ENCODE results near the gene RGS19. TPM values are rescaled to one million over a fixed set of nuclear protein-coding genes. Genes with fewer than 3 reads are reported as not detected.

RGS19 gene
- total RNA-seq, 4 donors from 2014 or later: 14.8 to 18.4 (median 16.2) TPM

GRCh38 chr20:64038565-64039292 is 40.6 kb downstream of the RGS19 start:
- TF ChIP-seq CTCF (IDR thresholded peaks at IDR 0.05) (peak; percentile 13 to 70), POLR2A (IDR thresholded peaks at IDR 0.05) (no peak)
- peaks cover 36% of the 10 kb centered on the region for H3K27me3 ChIP-seq
- H3K4me3 ChIP-seq: peak overlapping the region; percentile 56
- no peak overlapping the region for H3K27ac ChIP-seq
- DNase-seq (ENCODE audit: low spot score in 2 of 2): peak in 1 of 2 donors; percentile 88
- WGBS: 2% methylated on average over 19 of the region's 91 CpGs
- peaks cover 11% of the 10 kb centered on the region for H3K36me3 ChIP-seq
- no peaks in the 10 kb centered on the region for H3K9me3 ChIP-seq
- peaks cover 47% of the 10 kb centered on the region for H3K4me1 ChIP-seq

GRCh38 chr20:64038224-64038564 is 41.1 kb downstream of the RGS19 start:
- Histone ChIP-seq H3K36me3 (peaks cover 14% of the 10 kb centered on the region), H3K4me1 (peaks cover 47% of the 10 kb centered on the region), H3K27ac (no peak overlapping the region), H3K27me3 (peaks cover 36% of the 10 kb centered on the region), H3K9me3 (no peaks in the 10 kb centered on the region), H3K4me3 (peak overlapping the region; percentile 56)
- DNase-seq (ENCODE audit: low spot score in 2 of 2): no peak
- no peak for TF ChIP-seq POLR2A (IDR thresholded peaks at IDR 0.05)
- TF ChIP-seq POLR2AphosphoS5 (IDR thresholded peaks at IDR 0.05): no peak
- no peak for TF ChIP-seq EP300 (IDR thresholded peaks at IDR 0.05)
- no peak for TF ChIP-seq CTCF (IDR thresholded peaks at IDR 0.05)
- 0% methylated on average over 1 of the region's 30 CpGs for WGBS

- 29% methylated on average over 8 of the region's 36 CpGs for WGBS
- Histone ChIP-seq H3K4me1 (peaks cover 47% of the 10 kb centered on the region), H3K9me3 (no peaks in the 10 kb centered on the region), H3K27ac (no peak overlapping the region), H3K4me3 (peak overlapping the region; percentile 56), H3K36me3 (peaks cover 20% of the 10 kb centered on the region), H3K27me3 (peaks cover 36% of the 10 kb centered on the region)
- DNase-seq (ENCODE audit: low spot score in 2 of 2): no peak
- TF ChIP-seq CTCF (IDR thresholded peaks at IDR 0.05) (no peak), EP300 (IDR thresholded peaks at IDR 0.05) (no peak), POLR2AphosphoS5 (IDR thresholded peaks at IDR 0.05) (no peak), POLR2A (IDR thresholded peaks at IDR 0.05) (no peak)
These were observed 41.7 kb downstream of the RGS19 start for GRCh38 chr20:64037498-64038213.

- Histone ChIP-seq H3K9me3 (no peaks in the 10 kb centered on the region), H3K4me1 (peaks cover 43% of the 10 kb centered on the region), H3K27me3 (peaks cover 33% of the 10 kb centered on the region), H3K4me3 (no peak overlapping the region), H3K36me3 (peaks cover 25% of the 10 kb centered on the region), H3K27ac (no peak overlapping the region)
- WGBS: 90% methylated on average over 3 of the region's 3 CpGs
- DNase-seq (ENCODE audit: low spot score in 2 of 2): no peak
- no peak for TF ChIP-seq POLR2AphosphoS5 (IDR thresholded peaks at IDR 0.05)
- TF ChIP-seq CTCF (IDR thresholded peaks at IDR 0.05): no peak
- TF ChIP-seq POLR2A (IDR thresholded peaks at IDR 0.05): no peak
- no peak for TF ChIP-seq EP300 (IDR thresholded peaks at IDR 0.05)
These were observed 42.2 kb downstream of the RGS19 start for GRCh38 chr20:64037199-64037497.

- 64% methylated on average over 9 of the region's 17 CpGs for WGBS
- no peak for TF ChIP-seq CTCF (IDR thresholded peaks at IDR 0.05)
- TF ChIP-seq EP300 (IDR thresholded peaks at IDR 0.05): no peak
- no peak for TF ChIP-seq POLR2A (IDR thresholded peaks at IDR 0.05)
- no peak for TF ChIP-seq POLR2AphosphoS5 (IDR thresholded peaks at IDR 0.05)
These were observed 42.7 kb downstream of the RGS19 start for GRCh38 chr20:64036346-64037198.

More at GRCh38 chr20:64036346-64037198, 42.7 kb downstream of the RGS19 start:
- H3K4me1 ChIP-seq: peaks cover 38% of the 10 kb centered on the region
- H3K27me3 ChIP-seq: peaks cover 29% of the 10 kb centered on the region
- no peak overlapping the region for H3K27ac ChIP-seq
- no peak for DNase-seq (ENCODE audit: low spot score in 2 of 2)
- H3K36me3 ChIP-seq: peaks cover 30% of the 10 kb centered on the region
- H3K4me3 ChIP-seq: no peak overlapping the region
- no peaks in the 10 kb centered on the region for H3K9me3 ChIP-seq
